GM12872 (cell line): ENCODE measurements around the gene DLGAP1.

ENCODE experiments used
- CTCF ChIP-seq: IDR thresholded peaks from 3 replicates; pipeline ENCODE4 v1.5.1; 2011; ENCODE audit warnings: low read depth, mild to moderate bottlenecking, low read length, moderate library complexity; ENCODE audit not compliant: insufficient read depth

DLGAP1 gene

GRCh38 chr18:3874581-3874980 lies 580.5 kb downstream of the DLGAP1 start:
- TF ChIP-seq CTCF = no peak

GRCh38 chr18:3874125-3874524 lies 581.0 kb downstream of the DLGAP1 start:
- TF ChIP-seq CTCF = no peak

GRCh38 chr18:3873698-3874097 lies 581.4 kb downstream of the DLGAP1 start:
- no peak for TF ChIP-seq CTCF

DNA sequence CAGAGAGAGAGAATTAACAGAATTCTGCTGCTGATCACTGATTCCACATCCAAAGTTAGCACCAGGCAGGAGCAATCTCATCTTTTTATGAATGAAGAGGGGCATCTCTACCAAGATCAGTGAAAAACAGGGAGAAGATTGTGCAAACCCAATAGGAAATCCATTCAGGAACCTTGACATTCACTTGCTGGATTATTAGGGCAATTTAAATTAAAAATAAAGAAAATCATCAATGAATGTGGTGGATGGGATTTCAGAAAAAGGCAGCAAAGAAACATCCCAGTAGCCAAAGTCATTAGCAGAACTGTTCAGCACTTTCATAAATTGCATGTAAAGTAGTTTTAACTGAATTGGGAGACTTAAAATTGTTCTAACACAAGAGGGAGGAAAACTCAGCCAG lies 581.9 kb downstream of the DLGAP1 start:
- no peak for TF ChIP-seq CTCF

DNA sequence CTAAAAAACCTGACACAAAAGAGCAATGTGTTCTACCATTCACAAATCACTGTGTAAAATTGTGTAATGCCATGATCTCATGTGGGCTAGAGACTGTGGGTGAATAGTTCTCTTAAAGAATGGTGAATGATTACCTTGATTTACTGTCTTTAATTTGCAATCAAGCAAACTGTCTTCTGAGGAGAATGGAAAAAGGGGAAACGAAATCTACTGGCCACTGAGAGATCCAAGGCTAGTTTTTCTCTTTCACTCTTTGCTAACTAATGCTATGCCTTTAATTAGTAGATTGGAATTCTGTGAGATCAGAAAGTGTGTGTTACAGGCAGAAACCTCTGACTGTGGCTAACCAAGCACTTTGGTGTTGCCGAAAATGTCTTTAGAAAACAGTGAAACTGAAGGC lies 582.5 kb downstream of the DLGAP1 start:
- TF ChIP-seq CTCF = no peak

GRCh38 chr18:3871687-3872086 lies 583.4 kb downstream of the DLGAP1 start:
- TF ChIP-seq CTCF = no peak

GRCh38 chr18:3870914-3871313 lies 584.2 kb downstream of the DLGAP1 start:
- TF ChIP-seq CTCF = no peak

- TF ChIP-seq CTCF = peak; percentile 27; the same call in 1 of the 3 replicates
Observed at GRCh38 chr18:3869848-3870247, 585.3 kb downstream of the DLGAP1 start.
